Bronchus fibroblast of lung (primary cell): ENCODE data around the gene LEKR1. TPM values are rescaled to one million over a fixed set of nuclear protein-coding genes. Genes with fewer than 3 reads are reported as not detected.

Experiments used
- total RNA-seq: library from RNA; depleted of rRNA; stranded (reverse); fragments of >200 nt; gene quantifications from 2 replicates; pipeline ENCODE4 v1.2.3, GENCODE V29; 2015

Gene LEKR1
- total RNA-seq, result 0.17 and 0.45 TPM in 2 replicates

GRCh38 chr3:156826144-156826895 lies at the start of gene LEKR1:
Gene LEKR1 (plus strand): TSS chr3:156826353. CDS start chr3:156829330, 2,977 bp downstream.

Other genes with a start within 250 kb of the LEKR1 start
- 14.4 and 14.5 TPM in 2 replicates for gene TIPARP, start 151.8 kb upstream of the LEKR1 start, total RNA-seq